Fibroblast of skin of back (primary cell): ENCODE data around the gene PDE6B. TPM values are rescaled to one million over a fixed set of nuclear protein-coding genes. Genes with fewer than 3 reads are reported as not detected.
"Not testable (repeated sequence)": the region's sequence is repeated elsewhere in the genome, so short reads cannot be mapped to it uniquely, and the experiment has no call there.

Source experiments
- DNase-seq: peaks from one replicate; pipeline ENCODE4 v3.0.0-alpha.2; 2013
- polyA plus RNA-seq, 2 experiments: library from polyadenylated mRNA; unstranded; fragments of 120-200 nt; gene quantifications; one replicate each; pipeline ENCODE4 v1.2.1, GENCODE V29; 2013; ENCODE audit not compliant: insufficient read length in 2 of 2

The PDE6B gene
- polyA plus RNA-seq (2013, experiment 1 of 2; ENCODE audit: insufficient read length): 0.22 TPM
- polyA plus RNA-seq (2013, experiment 2 of 2; ENCODE audit: insufficient read length): 1.2 TPM

- no peak for DNase-seq
Observed at GRCh38 chr4:624705-625590, at the start of gene PDE6B. PDE6B (plus strand) TSS chr4:625573; CDS start chr4:625627, 54 bp downstream.

- DNase-seq: no peak
Observed at GRCh38 chr4:576245-576821, 49.0 kb upstream of the PDE6B start, which contains the start of gene TMEM271. TMEM271 (minus strand) TSS chr4:576295; CDS start chr4:576062, 233 bp downstream.

GRCh38 chr4:576991-577498 is 48.3 kb upstream of the PDE6B start:
- DNase-seq: no peak

- peak; percentile 24 for DNase-seq
Observed at GRCh38 chr4:577499-578450, 47.6 kb upstream of the PDE6B start.

GRCh38 chr4:578451-579443 is 46.6 kb upstream of the PDE6B start:
- no peak for DNase-seq

- no peak for DNase-seq
Observed at GRCh38 chr4:579543-580175, 45.7 kb upstream of the PDE6B start.

GRCh38 chr4:581181-581580 is 44.2 kb upstream of the PDE6B start:
- DNase-seq: no peak

GRCh38 chr4:581753-582361 is 43.5 kb upstream of the PDE6B start:
- DNase-seq: no peak

- no peak for DNase-seq
Observed at GRCh38 chr4:583820-584219, 41.6 kb upstream of the PDE6B start.

GRCh38 chr4:587671-588350 is 37.6 kb upstream of the PDE6B start:
- no peak for DNase-seq

GRCh38 chr4:588351-588849 is 37.0 kb upstream of the PDE6B start:
- no peak for DNase-seq

- DNase-seq: no peak
Observed at GRCh38 chr4:589219-589963, 36.0 kb upstream of the PDE6B start.

- no peak for DNase-seq
Observed at GRCh38 chr4:590313-590841, 35.0 kb upstream of the PDE6B start.

GRCh38 chr4:592178-592577 is 33.2 kb upstream of the PDE6B start:
- not testable (repeated sequence) for DNase-seq

- DNase-seq: no peak
Observed at GRCh38 chr4:592825-593520, 32.4 kb upstream of the PDE6B start.

GRCh38 chr4:598925-599324 is 26.4 kb upstream of the PDE6B start:
- DNase-seq: no peak

- no peak for DNase-seq
Observed at GRCh38 chr4:600166-600565, 25.2 kb upstream of the PDE6B start.
